Measurements from ENCODE around the gene SERINC2. TPM values are rescaled to one million over a fixed set of nuclear protein-coding genes. Genes with fewer than 3 reads are reported as not detected.
A peak's percentile ranks its signal among the peaks of the same experiment; 100 is the strongest.

SERINC2 gene
- total and polyA plus RNA-seq, 9 of the 15 experiments (the other 6 are each of a cell fraction or from before 2014, with no cell fraction given): 0.07 to 1.2 (median 0.70) TPM; not detected in 2

- no peak for TF ChIP-seq FOXO4 (CRISPR knock-in tag; IDR thresholded peaks at IDR 0.05)
- TF ChIP-seq KLF16 (IDR thresholded peaks at IDR 0.05): no peak
- TF ChIP-seq DIDO1 (tag; IDR thresholded peaks at IDR 0.05; ENCODE audit: low read depth): no peak
- no peak for TF ChIP-seq ZNF165 (CRISPR knock-in tag; IDR thresholded peaks at IDR 0.05; ENCODE audit: borderline replicate concordance)
- TF ChIP-seq ZBTB2 (IDR thresholded peaks at IDR 0.05): no peak
- no peak for TF ChIP-seq OTX1 (CRISPR knock-in tag; IDR thresholded peaks at IDR 0.05)
- TF ChIP-seq SMAD4 (CRISPR knock-in tag; conservative IDR thresholded peaks at IDR 0.05): no peak
- no peak for TF ChIP-seq HNRNPLL (IDR thresholded peaks at IDR 0.05; ENCODE audit: low read depth, low read length, poor library complexity, severe bottlenecking)
- TF ChIP-seq ZNF696 (CRISPR knock-in tag; conservative IDR thresholded peaks at IDR 0.05): no peak
- TF ChIP-seq TRIM25 (IDR thresholded peaks at IDR 0.05; ENCODE audit: borderline replicate concordance): no peak
- no peak for TF ChIP-seq NR3C1 (CRISPR knock-in tag; IDR thresholded peaks at IDR 0.05)
- TF ChIP-seq BCOR (IDR thresholded peaks at IDR 0.05): peak; percentile 86
- TF ChIP-seq CREB5 (CRISPR knock-in tag; IDR thresholded peaks at IDR 0.05): no peak
- TF ChIP-seq RBM17 (IDR thresholded peaks at IDR 0.05; ENCODE audit: borderline replicate concordance, low read depth, low read length): no peak
- TF ChIP-seq SRSF3 (IDR thresholded peaks at IDR 0.05; ENCODE audit: insufficient read depth, low read length): no peak
- TF ChIP-seq CBX3 (IDR thresholded peaks at IDR 0.05; ENCODE audit: borderline replicate concordance in 1 of 2, low read length in 2 of 2): 0 out of 3 replicates have a peak, but pooled peaks of 1 of the 2 experiments have one; percentile 16
- TF ChIP-seq FOXP1 (CRISPR knock-in tag; IDR thresholded peaks at IDR 0.05): no peak
- TF ChIP-seq CXXC5 (CRISPR knock-in tag; IDR thresholded peaks at IDR 0.05): no peak
- no peak for TF ChIP-seq GTF2F1 (IDR thresholded peaks at IDR 0.05; ENCODE audit: low read depth, low read length)
- no peak for TF ChIP-seq THRB (CRISPR knock-in tag; conservative IDR thresholded peaks at IDR 0.05)
- TF ChIP-seq ZKSCAN1 (IDR thresholded peaks at IDR 0.05; ENCODE audit: low read depth, low read length): no peak
These were observed 7.3 kb upstream of the SERINC2 start (continued) for GRCh38 chr1:31405578-31406245.

All from K562 (cell line).